SKM-1 (cell line): Measurements from ENCODE around the gene SARNP.
"Not testable (repeated sequence)": the region's sequence is repeated elsewhere in the genome, so short reads cannot be mapped to it uniquely, and the experiment has no call there.

Experiments
- DNase-seq: peaks from one replicate; lab custom pipeline; 2025; ENCODE audit not compliant: unreplicated experiment; lab: John Stamatoyannopoulos, UW

The SARNP gene, protein sequence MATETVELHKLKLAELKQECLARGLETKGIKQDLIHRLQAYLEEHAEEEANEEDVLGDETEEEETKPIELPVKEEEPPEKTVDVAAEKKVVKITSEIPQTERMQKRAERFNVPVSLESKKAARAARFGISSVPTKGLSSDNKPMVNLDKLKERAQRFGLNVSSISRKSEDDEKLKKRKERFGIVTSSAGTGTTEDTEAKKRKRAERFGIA

DNA sequence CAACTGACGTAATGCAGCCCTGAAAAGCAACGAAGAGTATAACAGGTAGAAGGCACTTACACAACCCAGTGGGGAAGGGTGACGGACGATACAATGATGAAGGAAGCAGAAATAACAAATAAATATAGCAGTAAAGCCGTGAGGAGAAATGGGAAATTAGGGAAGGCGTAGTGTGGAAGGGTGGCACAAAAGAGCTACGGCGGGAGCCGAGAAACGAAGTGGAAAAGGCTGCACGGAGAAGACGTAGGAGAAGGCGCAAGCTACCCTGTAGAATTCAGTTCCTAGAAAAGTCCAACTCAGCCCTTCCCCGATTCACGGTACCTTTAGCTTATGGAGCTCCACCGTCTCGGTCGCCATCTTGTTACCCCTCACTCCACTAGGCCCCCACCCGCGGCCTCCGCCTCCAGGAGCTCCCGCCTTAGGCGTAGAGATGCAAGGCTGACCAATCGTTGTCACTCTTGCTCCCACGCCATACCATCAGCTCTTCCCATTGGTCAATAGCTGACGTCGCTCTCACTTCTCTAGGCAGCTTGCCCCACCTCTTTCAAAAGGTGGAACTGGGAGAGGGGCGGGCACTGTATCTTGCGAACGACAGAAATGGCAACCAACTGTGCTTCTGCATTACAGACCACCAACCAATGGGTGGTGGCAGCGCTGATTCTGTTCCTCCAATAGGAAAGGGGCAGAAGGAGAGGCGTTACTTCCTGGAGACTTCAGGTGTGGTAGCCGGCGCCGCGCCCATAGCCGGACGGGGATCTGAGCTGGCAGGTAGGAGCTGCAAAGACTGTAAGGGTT, at the start of gene SARNP, which contains the start of gene ORMDL2:
TSS of gene SARNP (minus strand) at position 380 of the 795 bp plus-strand sequence. CDS start at position 357, 23 bp downstream.
TSS of gene ORMDL2 (plus strand) at position 697 of the 795 bp plus-strand sequence. CDS start 959 bp downstream, outside the sequence.
- peak; percentile 94 for DNase-seq

DNA sequence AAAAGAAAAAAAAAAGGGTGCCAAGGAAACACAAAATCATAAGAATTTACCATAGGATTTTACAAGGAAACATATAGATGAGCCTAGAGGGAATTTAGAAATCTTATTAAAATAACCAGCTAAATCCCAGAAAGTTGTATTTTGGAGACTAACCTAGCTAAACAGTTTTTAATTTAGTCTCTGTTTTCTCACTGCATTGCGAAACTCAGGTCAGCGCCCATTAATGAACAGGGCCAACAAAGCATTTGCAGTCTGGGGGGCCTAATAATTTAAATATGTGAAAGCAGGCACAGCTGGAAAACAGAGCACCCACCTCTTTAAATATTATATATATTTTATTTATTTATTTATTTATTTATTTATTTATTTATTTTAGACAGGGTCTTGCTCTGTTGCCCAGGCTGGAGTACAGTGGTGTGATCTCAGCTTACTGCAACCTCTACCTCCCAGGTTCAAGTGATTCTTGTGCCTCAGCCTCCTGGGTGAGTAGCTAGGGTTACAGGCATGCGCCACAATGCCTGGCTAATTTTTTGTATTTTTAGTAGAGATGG, 49.0 kb upstream of the SARNP start:
- DNase-seq = not testable (repeated sequence)

DNA sequence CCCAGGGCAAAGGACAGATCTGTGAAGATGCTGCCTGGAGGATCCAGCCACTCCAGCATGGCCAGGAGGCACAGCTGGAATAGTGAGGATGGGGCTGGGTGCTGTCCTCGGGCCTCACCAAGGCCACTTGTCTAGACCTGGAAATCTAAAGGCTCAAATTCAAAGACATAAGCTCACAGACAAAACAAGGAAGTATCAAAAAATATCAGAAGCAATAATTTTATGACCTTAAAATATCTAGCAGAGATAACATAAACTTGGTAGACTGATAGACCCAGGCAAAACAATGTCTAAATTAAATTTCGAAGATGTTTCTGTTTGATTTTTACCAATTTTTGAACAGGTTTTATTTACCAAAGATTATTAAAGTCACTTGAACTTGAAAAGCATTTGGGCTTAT, 47.8 kb upstream of the SARNP start:
- DNase-seq = no peak

DNA sequence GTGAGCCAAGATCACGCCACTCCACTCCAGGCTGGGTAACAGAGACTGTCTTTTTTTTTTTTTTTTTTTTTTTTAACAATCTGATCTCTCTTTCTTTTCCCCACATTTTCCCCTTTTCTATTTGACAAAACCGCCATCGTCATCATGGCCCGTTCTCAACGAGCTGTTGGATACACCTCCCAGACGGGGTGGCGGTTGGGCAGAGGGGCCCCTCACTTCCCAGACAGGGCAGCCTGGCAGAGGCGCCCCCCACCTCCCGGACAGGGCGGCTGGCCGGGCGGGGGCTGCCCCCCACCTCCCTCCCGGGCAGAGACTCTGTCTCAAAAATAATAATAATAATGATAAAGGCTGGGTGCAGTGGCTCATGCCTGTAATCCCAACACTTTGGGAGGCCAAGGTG, 45.4 kb upstream of the SARNP start:
- DNase-seq = not testable (repeated sequence)

DNA sequence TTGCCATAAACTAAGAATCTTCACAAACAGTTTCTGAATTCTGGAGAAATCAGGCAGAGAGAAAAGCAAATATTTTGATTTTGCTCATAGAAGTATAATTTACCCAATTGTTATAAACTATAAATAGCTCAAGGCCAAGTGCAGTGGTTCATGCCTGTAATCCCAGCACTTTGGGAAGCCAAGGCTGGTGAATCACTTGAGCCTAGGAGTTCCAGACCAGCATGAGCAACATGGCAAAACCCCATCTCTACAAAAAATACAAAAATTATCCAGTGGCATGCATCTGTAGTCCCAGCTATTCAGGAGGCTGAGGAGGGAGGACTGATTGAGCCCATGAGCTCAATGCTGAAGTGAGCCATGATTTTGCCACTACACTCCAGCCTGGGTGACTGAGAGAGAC, 44.8 kb upstream of the SARNP start:
- no peak for DNase-seq

DNA sequence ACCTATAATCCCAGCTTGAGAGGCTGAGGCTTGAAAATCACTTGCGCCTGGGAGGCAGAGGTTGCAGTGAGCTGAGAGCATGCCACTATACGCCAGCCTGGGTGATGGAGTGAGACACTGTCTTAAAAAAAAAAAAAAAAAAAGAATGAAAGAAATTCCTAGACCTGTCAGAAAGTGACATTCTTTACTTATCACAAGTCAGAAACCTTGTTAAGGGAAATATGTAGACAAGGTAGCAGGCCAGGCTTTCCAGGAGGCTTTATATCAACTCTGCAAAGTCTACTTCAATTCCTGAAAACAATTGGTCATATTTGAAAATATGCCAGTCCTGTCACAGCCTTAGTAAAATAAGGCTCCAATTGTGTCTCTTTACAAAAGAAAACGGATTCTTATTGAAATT, 44.3 kb upstream of the SARNP start:
- no peak for DNase-seq

DNA sequence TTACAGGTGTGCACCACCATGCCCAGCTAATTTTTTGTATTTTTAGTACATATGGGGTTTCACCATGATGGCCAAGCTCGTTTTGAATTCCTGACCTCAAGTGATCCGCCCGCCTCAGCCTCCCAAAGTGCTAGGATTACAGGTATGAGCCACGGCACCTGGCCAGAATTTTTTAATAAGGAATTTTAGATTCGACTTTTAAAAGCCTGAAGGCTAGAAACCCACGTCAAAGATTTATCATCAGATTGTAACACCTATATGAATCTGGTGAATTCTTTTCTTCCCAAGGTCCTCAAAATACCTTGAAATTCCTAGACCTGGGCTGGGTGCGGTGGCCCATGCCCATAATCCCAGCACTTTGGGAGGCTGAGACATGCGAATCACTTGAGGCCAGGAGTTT, 43.9 kb upstream of the SARNP start:
- DNase-seq = no peak

DNA sequence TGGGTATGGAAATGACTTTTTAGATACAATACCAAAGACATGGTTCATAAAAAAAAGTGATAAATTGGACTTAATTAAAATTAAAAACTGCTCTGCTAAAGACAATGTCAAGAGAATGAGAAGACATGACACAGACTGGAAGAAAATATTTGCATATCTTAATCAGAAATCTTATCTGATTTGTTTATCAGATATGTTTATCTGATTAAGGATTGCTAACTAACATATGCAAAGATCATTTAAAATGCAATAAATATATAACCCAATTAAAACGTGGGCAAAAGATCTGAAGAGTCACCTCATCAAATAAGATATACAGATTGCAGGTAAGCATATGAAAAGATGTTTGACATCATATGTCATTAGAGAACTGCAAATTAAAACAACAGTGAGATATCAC, 35.2 kb upstream of the SARNP start:
- DNase-seq = no peak

DNA sequence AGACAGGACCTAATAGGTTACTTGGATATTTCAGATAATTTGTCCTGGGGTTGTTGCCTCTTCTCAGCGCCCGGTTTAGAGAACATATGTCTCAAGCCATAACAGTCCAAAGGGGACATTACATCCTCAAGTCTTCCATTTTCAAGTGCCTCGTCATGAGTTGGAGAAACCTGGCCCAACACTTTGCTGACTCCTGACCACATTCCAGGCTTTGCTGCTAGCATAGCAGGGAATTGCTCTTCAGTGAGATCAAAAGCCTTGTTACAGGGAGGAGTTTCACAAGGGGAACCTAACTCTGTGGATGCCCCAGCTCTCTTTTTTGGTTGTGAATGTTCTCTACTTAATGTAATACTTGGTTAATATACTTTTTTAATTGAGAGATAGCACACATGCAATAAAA, 33.4 kb upstream of the SARNP start:
- no peak for DNase-seq

DNA sequence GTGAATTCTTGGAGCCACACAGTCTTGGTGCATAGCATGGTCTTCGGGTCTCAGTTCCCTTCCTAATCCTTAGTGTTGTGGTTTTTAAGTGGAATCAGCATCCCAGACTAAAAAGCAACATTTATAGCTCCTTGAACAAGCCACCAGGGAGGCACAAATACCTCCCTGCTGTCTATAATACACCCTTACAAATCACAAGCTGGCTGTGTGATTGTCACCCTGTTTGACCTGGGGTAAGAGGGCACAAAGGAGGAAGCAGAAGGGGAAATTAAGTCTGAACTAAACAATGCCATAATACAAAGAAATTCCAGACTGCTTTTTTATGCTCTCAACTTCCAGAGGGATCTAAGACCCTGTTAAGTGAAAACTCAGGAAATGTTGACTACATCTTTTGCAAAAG, 32.9 kb upstream of the SARNP start:
- DNase-seq = no peak

DNA sequence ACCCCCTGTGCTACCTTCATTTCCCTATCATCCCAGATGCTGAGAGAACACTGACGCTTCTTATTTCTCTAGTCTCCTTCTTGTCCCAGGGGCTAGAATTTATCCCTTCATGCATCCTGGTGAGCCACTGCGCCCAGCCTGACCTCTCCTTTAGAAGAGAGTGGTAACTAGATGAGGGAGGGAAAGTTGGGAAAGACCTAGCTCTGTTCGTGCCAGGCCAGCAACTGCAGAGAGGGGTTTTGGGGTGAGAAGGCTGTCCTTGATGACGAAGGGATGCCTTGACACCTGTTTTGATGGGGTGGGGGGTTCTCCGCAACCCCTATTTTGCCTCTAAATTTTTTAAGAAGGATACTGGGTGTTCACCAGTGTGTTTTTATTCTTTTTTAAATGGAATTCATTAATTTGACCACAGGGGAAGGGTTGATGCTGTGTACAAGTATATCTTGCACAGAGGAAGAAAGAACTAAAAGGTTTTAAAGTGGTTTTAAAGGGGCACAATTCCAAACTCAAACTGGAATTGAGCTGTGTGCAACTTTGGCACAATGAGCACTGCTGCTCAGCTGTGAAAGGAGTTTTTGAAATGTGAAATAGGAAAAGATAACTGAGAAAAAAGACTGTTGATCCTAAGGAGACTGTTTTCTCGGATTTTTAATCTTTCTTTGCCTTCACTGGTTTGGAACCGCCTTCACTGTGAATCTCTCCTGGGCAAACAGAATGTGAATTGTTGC, 32.3 kb upstream of the SARNP start:
- DNase-seq = no peak

DNA sequence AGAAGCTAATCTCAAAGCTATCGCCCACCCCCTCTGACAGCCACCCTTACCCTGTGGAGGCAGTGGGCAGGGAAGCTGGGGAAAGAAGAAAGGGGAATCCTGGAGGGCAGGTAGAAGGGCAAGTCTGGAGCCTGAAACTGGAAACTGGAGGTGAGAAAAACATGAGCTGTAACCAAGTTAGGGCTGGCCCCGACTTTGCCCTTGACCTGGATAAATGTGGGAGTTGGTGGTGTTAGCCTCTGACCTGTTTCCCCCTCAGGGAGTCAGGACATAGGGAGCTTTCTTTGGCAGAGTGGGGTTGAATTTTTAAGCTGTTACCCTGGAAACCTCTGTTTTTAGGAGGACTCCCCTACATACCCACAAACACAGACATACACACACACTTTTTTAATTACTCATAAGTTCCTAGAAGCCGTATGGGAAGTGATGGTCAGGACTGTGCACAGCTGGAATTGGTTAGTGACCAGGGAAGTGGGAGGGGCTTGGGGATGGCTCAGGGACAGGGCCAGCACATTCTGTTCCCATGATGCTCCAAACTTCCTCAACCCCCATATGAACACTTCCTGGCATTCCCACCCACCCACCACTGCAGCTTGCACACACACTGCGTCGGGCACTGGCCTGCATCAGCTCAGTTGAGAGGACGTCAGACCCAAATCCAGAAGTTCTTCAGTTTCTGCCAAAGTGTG, 30.2 kb upstream of the SARNP start:
- DNase-seq = peak; percentile 1

DNA sequence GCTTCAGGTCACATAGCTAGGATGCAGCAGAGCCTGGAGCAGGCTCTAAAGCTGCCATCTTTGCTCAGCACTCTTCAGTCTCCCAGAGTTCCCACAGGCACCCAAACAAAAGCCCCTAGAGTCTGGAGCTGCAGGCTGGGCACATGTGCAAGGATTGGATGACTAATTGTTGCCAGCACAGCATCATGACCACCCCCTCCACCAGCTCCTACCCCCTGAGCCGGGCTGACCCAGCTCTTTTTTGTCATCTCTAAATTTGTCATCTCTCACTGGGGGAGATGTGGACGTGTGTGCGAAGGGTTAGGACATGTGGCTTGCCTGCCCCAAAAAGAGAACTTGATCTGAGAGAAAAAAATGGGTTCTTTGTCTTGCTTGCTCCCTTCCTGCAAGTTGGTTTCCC, 29.5 kb upstream of the SARNP start:
- no peak for DNase-seq

DNA sequence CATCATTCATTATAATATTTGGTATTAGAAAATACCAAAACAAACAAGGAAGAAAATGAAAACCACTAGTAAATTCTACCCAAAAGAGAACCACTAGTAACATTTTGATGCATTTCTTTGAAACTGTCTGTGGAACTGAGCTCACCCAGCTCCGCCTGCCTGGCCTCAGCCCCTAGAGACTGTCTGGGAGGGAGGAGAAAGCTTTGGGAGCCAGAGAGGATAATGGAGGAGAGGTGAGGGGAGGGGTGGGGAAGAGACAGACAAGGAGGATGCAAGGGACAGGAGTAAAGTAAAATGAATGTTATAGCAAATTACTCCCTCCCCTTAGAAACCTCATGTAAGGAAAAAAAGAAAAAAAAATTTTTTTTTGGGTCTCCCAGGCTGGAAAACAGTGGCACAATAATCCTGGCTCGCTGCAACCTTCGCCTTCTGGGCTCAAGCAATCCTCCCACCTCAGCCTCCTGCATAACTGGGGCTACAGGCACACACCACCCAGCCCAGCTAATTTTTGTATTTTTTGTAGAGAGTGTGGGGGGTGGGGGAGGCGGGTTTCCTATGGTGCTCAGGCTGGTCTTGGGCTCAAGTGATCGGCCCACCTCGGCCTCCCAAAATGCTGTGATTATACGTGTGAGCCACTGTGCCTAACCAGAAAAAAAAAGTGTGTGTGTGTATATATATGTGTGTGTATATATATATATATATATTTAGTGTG, 28.4 kb upstream of the SARNP start:
- DNase-seq = no peak

DNA sequence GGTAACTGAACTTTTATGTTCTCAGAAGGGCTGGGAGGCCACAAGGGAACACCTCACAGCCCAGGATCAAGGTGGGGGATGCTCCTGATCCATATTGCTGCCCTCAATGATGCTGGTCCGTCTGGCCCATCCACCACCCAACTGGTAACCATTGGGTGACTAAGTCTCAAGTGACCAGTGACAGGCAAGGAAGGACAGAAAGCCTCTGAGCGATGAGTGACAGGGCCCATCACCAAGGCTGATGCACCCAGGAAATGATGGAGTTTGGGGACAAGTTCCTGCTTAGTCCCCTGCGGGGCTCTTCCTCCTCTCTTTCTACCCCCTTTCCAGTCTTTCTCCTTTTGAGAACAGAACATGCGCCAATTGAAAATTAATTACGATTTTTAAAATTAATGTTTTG, 27.8 kb upstream of the SARNP start:
- DNase-seq = no peak

DNA sequence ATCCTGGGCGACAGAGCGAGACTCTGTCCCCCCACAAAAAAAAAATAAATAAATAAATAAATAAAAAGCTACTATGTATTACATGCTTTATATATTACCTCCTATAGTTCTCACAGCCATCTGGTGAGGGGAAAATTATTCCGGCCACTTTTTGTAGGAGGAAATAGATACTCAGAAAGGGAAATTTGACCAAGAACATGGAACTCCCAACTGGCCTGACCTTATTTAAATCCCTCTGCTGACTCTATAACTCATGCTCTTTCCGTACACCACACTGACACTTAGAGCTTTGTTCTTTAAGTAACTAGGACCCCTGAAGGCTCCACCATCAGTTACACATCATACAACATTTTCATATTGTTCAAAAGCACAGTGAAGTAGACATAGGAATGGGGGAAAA, 27.4 kb upstream of the SARNP start:
- no peak for DNase-seq

DNA sequence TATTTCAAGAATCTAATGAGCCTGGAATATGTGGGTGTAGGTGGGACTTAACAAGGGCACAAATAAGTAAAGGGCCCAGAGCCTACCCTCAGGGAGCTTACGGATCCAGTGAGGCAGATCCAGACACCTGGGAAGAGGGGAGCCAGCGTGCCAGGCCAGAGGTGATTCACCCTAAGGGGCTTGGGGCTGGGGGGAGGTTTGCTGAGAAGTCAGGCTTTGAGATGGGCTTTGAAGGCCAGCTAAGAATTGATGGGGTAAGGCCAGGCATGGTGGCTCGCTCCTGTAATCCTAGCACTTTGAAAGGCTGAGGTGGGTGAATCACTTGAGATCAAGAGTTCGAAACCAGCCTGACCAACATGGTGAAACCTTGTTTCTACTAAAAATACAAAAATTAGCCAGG, 25.9 kb upstream of the SARNP start:
- no peak for DNase-seq

DNA sequence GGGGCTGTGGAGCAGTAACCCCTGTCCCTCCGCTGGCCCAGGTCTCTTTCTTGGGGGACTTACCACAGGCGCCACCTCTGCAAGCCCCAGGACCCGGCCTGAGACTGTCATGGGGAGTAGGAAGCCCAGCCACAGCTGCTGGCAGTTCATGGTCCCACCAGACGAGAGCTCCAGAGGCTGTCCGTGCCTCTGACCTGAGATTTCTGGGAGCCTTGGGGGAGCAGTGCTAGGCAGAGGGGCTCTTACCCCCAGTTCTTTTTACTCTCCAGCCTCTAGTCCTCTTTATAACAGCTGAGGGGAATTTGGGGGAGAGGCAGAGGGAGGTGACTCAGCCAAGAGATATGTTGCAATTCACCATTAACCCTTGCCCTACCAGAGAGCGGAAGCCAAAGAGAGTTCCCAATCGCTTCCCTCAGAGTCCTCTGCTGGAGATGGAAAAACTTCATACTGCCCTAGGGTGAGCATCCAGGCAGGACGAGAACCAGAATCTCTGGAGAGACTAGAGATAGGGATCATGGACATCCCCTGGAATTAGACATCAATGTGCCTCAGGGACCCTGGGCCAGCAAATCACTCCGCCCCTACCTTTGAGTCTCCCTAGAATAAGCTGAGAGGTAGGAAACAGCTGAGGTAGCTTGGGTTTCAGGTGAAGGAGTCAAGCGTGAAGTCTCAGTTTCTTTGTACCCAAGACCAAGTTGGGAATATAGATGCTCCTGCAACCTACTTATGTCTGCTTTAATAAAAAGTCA, 25.3 kb upstream of the SARNP start, which contains the start of gene MMP19:
TSS of gene MMP19 (minus strand) at position 256 of the 749 bp plus-strand sequence. CDS start at position 150, 106 bp downstream.
- peak; percentile 30 for DNase-seq

DNA sequence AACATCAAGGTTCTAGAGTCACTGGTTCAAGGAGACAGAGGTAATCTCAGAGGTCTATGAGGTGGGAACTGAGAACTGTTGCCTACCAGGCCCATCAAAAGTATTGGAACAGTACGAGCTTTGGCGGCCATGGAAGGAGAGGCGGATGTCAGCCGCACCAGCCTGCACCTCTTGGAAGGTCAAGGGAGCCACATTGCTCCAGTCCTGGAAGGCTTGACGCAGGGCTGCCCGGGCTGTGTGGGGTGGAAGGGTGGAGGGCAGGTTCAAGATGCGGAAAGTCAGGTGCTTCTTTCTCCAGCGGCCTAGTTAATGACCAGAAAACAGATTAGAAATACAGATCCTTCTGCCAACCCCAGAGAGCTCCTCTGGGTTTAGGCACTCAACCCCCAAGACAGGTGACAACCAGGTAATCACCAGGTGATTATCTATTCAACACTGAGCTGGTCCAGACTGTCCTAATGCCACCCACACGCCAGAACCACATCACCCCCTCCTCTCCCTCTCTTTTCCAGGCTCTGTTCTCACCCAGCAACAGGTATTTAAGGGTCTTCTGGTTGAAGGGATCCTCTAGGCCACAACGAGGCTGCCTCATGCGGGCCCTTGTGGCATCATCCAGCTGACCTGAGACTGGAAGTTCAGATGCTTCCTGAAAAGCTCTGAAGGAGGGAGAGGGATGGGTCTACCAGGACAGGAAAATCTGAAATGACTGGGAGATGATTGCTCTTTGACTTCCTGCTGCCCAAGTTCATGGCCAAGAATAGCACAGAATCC, 23.2 kb upstream of the SARNP start:
- DNase-seq = no peak
